ENCODE measurements around the gene MSTN. TPM values are rescaled to one million over a fixed set of nuclear protein-coding genes. Genes with fewer than 3 reads are reported as not detected.
A peak's percentile ranks its signal among the peaks of the same experiment; 100 is the strongest.

Gene MSTN
- total and polyA plus RNA-seq, 2 experiments from 2014 or later: 0.11 to 0.16 TPM

- DNase-seq: no peak
- H3K4me2 ChIP-seq (ENCODE audit: unreplicated experiment): no peak overlapping the region
- in situ Hi-C loops (cut with MboI): loop anchor here (10.0 kb wide), 1 partner anchor 424 kb away; no protein-coding TSS in a partner anchor
- H4K20me1 ChIP-seq (ENCODE audit: insufficient read depth): no peaks in the 10 kb centered on the region
- no peak overlapping the region for H3K9ac ChIP-seq
- no peaks in the 10 kb centered on the region for H3K9me2 ChIP-seq (ENCODE audit: insufficient read depth)
- no peak for TF ChIP-seq EZH2 (IDR thresholded peaks at IDR 0.05; ENCODE audit: insufficient read depth, poor library complexity, severe bottlenecking)
- no peak for TF ChIP-seq EZH2phosphoT487 (IDR thresholded peaks at IDR 0.05; ENCODE audit: insufficient read depth, low read depth)
- no peak overlapping the region for H3K4me3 ChIP-seq
- no peak overlapping the region for H3K27ac ChIP-seq
- H3K4me1 ChIP-seq (ENCODE audit: insufficient read depth): no peaks in the 10 kb centered on the region
- no peaks in the 10 kb centered on the region for H3K79me2 ChIP-seq (ENCODE audit: insufficient read depth)
- no peak overlapping the region for H2AFZ ChIP-seq
- no peaks in the 10 kb centered on the region for H3K9me3 ChIP-seq (ENCODE audit: low read depth)
- no peaks in the 10 kb centered on the region for H3F3A ChIP-seq (ENCODE audit: insufficient read depth)
- H3K36me3 ChIP-seq (ENCODE audit: low read depth): no peaks in the 10 kb centered on the region
- no peaks in the 10 kb centered on the region for H3K27me3 ChIP-seq (replicated peaks; ENCODE audit: insufficient read depth)
These were observed 18.1 kb upstream of the MSTN start for GRCh38 chr2:190080527-190081049.

GRCh38 chr2:190079160-190079559, 16.6 kb upstream of the MSTN start:
- DNase-seq: no peak
- Histone ChIP-seq H3K9me2 (ENCODE audit: insufficient read depth) (no peaks in the 10 kb centered on the region), H2AFZ (no peak overlapping the region), H3K9ac (no peak overlapping the region), H3K27ac (no peak overlapping the region), H3F3A (ENCODE audit: insufficient read depth) (no peaks in the 10 kb centered on the region), H3K79me2 (ENCODE audit: insufficient read depth) (no peaks in the 10 kb centered on the region), H4K20me1 (ENCODE audit: insufficient read depth) (no peaks in the 10 kb centered on the region), H3K27me3 (replicated peaks; ENCODE audit: insufficient read depth) (no peaks in the 10 kb centered on the region), H3K4me3 (no peak overlapping the region), H3K9me3 (ENCODE audit: low read depth) (no peaks in the 10 kb centered on the region), H3K4me1 (ENCODE audit: insufficient read depth) (no peaks in the 10 kb centered on the region), H3K4me2 (ENCODE audit: unreplicated experiment) (no peak overlapping the region), H3K36me3 (ENCODE audit: low read depth) (no peaks in the 10 kb centered on the region)
- in situ Hi-C loops (cut with MboI): no loop called here
- WGBS, 2 experiments (ENCODE audit: low coverage in 1 of 2, low lambda C conversion rate in 2 of 2, missing lambda C conversion rate in 2 of 2): 95 to 96% methylated on average over 2 of the region's 2 CpGs
- TF ChIP-seq EZH2phosphoT487 (IDR thresholded peaks at IDR 0.05; ENCODE audit: insufficient read depth, low read depth) (no peak), EZH2 (IDR thresholded peaks at IDR 0.05; ENCODE audit: insufficient read depth, poor library complexity, severe bottlenecking) (no peak)

GRCh38 chr2:190075623-190076022, 13.1 kb upstream of the MSTN start:
- no peak overlapping the region for H3K4me3 ChIP-seq
- no peak for TF ChIP-seq EZH2 (IDR thresholded peaks at IDR 0.05; ENCODE audit: insufficient read depth, poor library complexity, severe bottlenecking)
- no peak for TF ChIP-seq EZH2phosphoT487 (IDR thresholded peaks at IDR 0.05; ENCODE audit: insufficient read depth, low read depth)
- no peak overlapping the region for H3K27ac ChIP-seq

GRCh38 chr2:190069936-190070696, 7.6 kb upstream of the MSTN start:
- H3K27ac ChIP-seq: no peak overlapping the region
- no peak overlapping the region for H3K4me3 ChIP-seq
- no peaks in the 10 kb centered on the region for H3K27me3 ChIP-seq (replicated peaks; ENCODE audit: insufficient read depth)
- no peaks in the 10 kb centered on the region for H3K79me2 ChIP-seq (ENCODE audit: insufficient read depth)
- no peaks in the 10 kb centered on the region for H3K36me3 ChIP-seq (ENCODE audit: low read depth)
- no peak overlapping the region for H3K4me2 ChIP-seq (ENCODE audit: unreplicated experiment)
- TF ChIP-seq EZH2 (IDR thresholded peaks at IDR 0.05; ENCODE audit: insufficient read depth, poor library complexity, severe bottlenecking) (no peak), EZH2phosphoT487 (IDR thresholded peaks at IDR 0.05; ENCODE audit: insufficient read depth, low read depth) (no peak)
- DNase-seq: peak; percentile 77
- no peaks in the 10 kb centered on the region for H3K4me1 ChIP-seq (ENCODE audit: insufficient read depth)
- H2AFZ ChIP-seq: 0 out of 2 replicates have a peak overlapping the region, but pooled peaks have one; percentile 19
- in situ Hi-C loops (cut with MboI): loop anchor here (5.0 kb wide), 1 partner anchor 273 kb away; no protein-coding TSS in a partner anchor
- H3K9me2 ChIP-seq (ENCODE audit: insufficient read depth): no peaks in the 10 kb centered on the region
- H3F3A ChIP-seq (ENCODE audit: insufficient read depth): no peaks in the 10 kb centered on the region
- no peaks in the 10 kb centered on the region for H4K20me1 ChIP-seq (ENCODE audit: insufficient read depth)
- H3K9me3 ChIP-seq (ENCODE audit: low read depth): no peaks in the 10 kb centered on the region
- H3K9ac ChIP-seq: no peak overlapping the region
- WGBS, 2 experiments (ENCODE audit: low coverage in 1 of 2, low lambda C conversion rate in 2 of 2, missing lambda C conversion rate in 2 of 2): 66 to 70% methylated on average over 3 of the region's 3 CpGs

More at GRCh38 chr2:190075623-190076022, 13.1 kb upstream of the MSTN start:
- Histone ChIP-seq H3K9me3 (ENCODE audit: low read depth) (no peaks in the 10 kb centered on the region), H3F3A (ENCODE audit: insufficient read depth) (no peaks in the 10 kb centered on the region), H3K36me3 (ENCODE audit: low read depth) (no peaks in the 10 kb centered on the region), H3K4me2 (ENCODE audit: unreplicated experiment) (no peak overlapping the region), H3K79me2 (ENCODE audit: insufficient read depth) (no peaks in the 10 kb centered on the region), H3K27me3 (replicated peaks; ENCODE audit: insufficient read depth) (no peaks in the 10 kb centered on the region), H3K4me1 (ENCODE audit: insufficient read depth) (no peaks in the 10 kb centered on the region), H4K20me1 (ENCODE audit: insufficient read depth) (no peaks in the 10 kb centered on the region), H3K9ac (no peak overlapping the region), H3K9me2 (ENCODE audit: insufficient read depth) (no peaks in the 10 kb centered on the region), H2AFZ (no peak overlapping the region)
- in situ Hi-C loops (cut with MboI): no loop called here
- DNase-seq: no peak
